Smooth muscle cell of trachea (primary cell): ENCODE data around the gene ERC1. TPM values are rescaled to one million over a fixed set of nuclear protein-coding genes. Genes with fewer than 3 reads are reported as not detected.

Experiments
- total RNA-seq: library from RNA; depleted of rRNA; stranded (reverse); fragments of >200 nt; gene quantifications from 2 replicates; pipeline ENCODE4 v1.2.1, GENCODE V29; 2014

The ERC1 gene
- total RNA-seq, result 33.4 and 54.0 TPM in 2 replicates

DNA sequence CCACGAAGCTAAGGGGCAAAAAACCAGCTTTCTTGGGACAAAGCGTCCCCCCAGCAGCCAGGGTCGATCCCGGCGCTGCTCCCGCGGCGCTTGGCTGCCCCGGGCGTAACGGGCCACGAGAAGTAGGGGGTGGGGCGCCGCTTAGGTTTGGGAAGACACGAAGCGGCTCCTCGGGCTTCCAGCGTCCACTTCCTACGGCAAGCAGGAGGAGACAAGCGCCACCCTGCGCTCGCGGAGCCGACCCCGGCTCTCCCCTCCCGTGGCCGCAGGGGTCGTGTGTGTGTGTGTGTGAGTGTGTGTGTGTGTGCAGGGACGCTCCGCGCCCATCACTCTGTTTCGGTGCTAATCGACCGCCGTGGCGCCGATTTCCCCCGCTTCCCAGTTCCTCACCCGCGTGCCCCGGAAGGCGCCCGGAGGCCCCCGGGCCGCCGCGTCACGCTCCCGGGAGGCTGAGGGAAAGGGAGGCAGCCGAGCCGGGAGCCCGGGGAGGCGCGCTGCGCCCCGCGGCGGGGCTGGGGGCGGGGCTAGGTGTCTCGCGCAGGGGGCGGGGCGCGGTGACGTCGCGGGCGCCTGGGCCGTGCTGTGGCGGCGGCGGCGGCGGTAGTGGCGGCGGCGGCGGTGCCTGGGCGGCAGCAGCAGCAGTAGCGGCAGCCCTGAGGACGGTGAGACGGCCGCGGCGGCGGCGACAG is at the start of gene ERC1:
ERC1 (plus strand) TSS at position 563 of the 689 bp plus-strand sequence. CDS start 36,681 bp downstream, outside the sequence.

DNA sequence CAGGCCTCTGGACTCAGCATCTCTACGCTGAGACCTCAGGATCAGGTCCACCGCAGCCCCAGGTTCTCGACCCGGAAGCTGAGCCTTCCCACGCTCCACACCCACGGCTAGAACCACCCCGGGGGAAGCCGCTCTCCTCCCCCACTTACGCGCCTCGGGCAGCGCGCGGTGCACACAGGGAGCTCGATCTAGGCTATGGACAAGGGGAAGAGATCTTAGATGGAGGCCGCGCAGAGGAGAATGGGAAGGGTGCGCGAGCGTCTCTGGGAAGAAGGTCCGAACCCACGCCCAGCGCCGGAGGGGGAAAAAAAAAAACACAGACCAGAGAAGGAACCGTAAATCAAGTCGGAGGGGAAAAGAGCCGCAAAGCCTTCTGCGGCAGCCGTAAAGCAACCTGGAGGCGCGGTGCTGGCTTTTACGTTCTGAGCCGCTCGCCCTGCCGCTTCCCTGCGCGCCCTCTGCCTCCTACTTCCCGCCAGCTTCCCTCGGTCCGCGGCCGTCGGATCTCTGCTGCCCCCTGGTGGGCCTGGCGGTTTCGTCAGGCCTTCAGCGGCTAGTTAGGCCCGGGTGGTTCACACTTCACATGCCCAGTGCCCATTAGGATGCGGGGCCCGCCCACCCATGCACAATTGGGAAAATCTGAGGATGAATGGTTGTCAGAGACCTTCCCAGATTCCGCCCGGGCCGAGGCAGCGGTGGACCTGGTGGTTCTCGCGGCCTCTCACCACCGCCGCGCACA is 41.4 kb upstream of the ERC1 start, which contains the start of gene RAD52:
RAD52 (minus strand) TSS at position 242 of the 739 bp plus-strand sequence. CDS start 16,636 bp downstream, outside the sequence.

Other genes with a start within 250 kb of the ERC1 start
- gene WNK1, start 238.6 kb upstream of the ERC1 start, total RNA-seq, result 101 and 121 TPM in 2 replicates
- 17.7 and 20.5 TPM in 2 replicates for gene RAD52, start 41.5 kb upstream of the ERC1 start, total RNA-seq